DMS53 treated with DMSO at 0.1 percent for 48 hours (cell line): ENCODE results near the gene SUCLA2.

ENCODE experiments used
- DNase-seq: peaks from one replicate; lab custom pipeline; 2025; ENCODE audit not compliant: unreplicated experiment; lab: John Stamatoyannopoulos, UW

The SUCLA2 gene

GRCh38 chr13:47904241-47904640 lies 96.8 kb downstream of the SUCLA2 start:
- no peak for DNase-seq

GRCh38 chr13:47903836-47904235 lies 97.2 kb downstream of the SUCLA2 start:
- no peak for DNase-seq

GRCh38 chr13:47901441-47901840 lies 99.6 kb downstream of the SUCLA2 start:
- no peak for DNase-seq

DNA sequence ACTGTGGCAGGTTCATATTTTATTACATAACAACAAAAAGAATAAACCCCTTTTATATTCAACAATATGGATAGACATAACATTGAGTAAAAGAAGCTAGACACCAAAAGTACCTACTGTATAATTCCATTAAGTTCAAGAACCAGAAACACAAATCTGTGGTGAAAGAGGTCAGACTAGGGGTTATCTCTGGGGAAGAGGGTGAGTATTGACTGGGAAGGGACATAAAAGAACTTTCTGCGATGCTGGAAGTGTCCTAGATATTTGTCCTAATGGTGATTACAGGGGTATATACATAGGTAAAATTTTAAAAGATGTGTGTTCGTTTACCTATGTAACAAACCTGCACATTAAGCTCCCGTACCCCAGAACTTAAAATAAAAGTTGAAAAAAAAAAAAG lies 103.0 kb downstream of the SUCLA2 start:
- DNase-seq: no peak

DNA sequence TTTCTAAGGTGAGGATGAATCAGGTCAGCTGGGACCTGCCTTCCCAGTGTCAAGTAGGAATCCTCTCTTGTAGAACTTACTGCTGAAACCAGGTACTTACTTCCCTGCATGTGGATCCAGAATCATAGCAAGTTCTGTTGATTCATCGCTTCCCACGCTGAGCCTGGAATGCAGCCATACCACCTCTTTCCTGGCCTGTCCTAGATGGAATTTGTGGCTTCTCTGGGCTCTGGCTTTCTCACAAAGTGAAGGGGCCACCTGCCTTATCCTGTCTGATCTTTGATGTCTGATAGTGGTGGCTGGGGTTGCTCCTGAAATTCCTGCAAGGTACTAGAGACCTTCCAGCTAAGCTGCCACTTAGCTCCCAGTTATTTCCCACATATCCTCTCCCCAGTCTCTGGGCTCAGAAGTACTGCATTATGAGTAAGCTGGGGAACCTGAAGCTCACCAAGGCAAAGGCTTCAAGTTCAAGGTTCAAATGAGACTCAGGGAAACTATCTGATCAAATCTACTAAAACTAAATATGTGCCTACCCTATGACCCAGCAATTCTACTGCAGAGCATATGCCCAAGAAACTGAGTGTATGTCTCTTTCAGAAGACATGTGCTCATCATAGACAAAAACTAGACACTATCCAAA lies 103.5 kb downstream of the SUCLA2 start:
- DNase-seq: no peak

- no peak for DNase-seq
Observed at GRCh38 chr13:47896546-47896945, 104.5 kb downstream of the SUCLA2 start.

DNA sequence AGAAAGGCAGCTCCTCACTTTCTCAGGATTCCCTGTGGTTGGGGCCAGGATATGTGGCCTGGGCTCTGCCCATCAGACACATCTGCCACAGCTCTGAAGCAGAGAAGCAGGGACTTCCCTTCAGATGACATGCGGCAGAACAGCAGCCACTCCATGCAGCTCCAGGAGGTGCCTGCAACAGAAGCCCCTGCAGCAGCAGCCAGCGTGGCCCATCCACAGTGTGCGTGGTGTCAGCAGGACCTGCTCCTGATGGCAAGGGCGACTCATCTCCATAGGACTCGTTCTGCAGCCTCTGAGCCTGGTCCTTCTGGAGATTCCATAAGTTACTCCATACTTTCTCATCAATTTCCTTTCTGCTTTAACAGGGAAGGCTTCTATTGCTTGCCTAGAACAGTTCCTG lies 105.0 kb downstream of the SUCLA2 start:
- no peak for DNase-seq

- DNase-seq: no peak
Observed at GRCh38 chr13:47893527-47893926, 107.5 kb downstream of the SUCLA2 start.
